Suprapubic skin (tissue), 4 donors: Measurements from ENCODE around the gene TDP2. TPM values are rescaled to one million over a fixed set of nuclear protein-coding genes. Genes with fewer than 3 reads are reported as not detected.
A peak's percentile ranks its signal among the peaks of the same experiment; 100 is the strongest.
"Not testable (repeated sequence)": the region's sequence is repeated elsewhere in the genome, so short reads cannot be mapped to it uniquely, and the experiment has no call there.

Experiments used
- DNase-seq, 2 donors: peaks; one replicate each; pipeline ENCODE4 v3.0.0-alpha.2; 2019; ENCODE audit warnings: low spot score in 2 of 2
- H3K27ac ChIP-seq: fragments of 200-600 bp; sonication (generic); one replicate; pipeline ENCODE4 v1.5.1; 2019
- H3K27me3 ChIP-seq: fragments of 200-600 bp; sonication (generic); one replicate; pipeline ENCODE4 v1.5.1; 2019
- H3K36me3 ChIP-seq: fragments of 200-600 bp; sonication (generic); one replicate; pipeline ENCODE4 v1.5.1; 2019
- H3K4me1 ChIP-seq: fragments of 200-600 bp; sonication (generic); one replicate; pipeline ENCODE4 v1.5.1; 2019
- H3K4me3 ChIP-seq: fragments of 200-600 bp; sonication (generic); one replicate; pipeline ENCODE4 v1.5.1; 2019; ENCODE audit warnings: mild to moderate bottlenecking
- H3K9me3 ChIP-seq: fragments of 200-600 bp; sonication (generic); one replicate; pipeline ENCODE4 v1.5.1; 2019
- EP300 ChIP-seq: sonication (generic); formaldehyde crosslinking; IDR thresholded peaks from one replicate; pipeline ENCODE4 v1.6.1; 2017; ENCODE audit warnings: antibody characterized with exemption
- POLR2A ChIP-seq, 2 donors: fragments of 450-650 bp; IDR thresholded peaks; one replicate each; pipeline ENCODE4 v1.6.1; 2017; ENCODE audit warnings: antibody characterized with exemption in 2 of 2, mild to moderate bottlenecking in 2 of 2, moderate library complexity in 2 of 2
- POLR2AphosphoS5 ChIP-seq, 3 donors: sonication (generic); formaldehyde crosslinking; IDR thresholded peaks; one replicate each; pipeline ENCODE4 v1.6.1; 2017; ENCODE audit warnings: antibody characterized with exemption in 3 of 3
- WGBS: methylation state at CpG from one replicate; pipeline ENCODE4 v1.1.5; 2018; 5-methylcytosine and 5-hydroxymethylcytosine counted together
- total RNA-seq, 4 donors: library from RNA; depleted of rRNA; stranded (reverse); fragments of >200 nt; gene quantifications; one replicate each; pipeline ENCODE4 v1.1.0, GENCODE V29; 2016
- TF ChIP-seq, protein P1 (sequence below), 2 donors: fragments of 200-600 bp in 1 of 2; fragments of 450-650 bp in 1 of 2; sonication (generic) in 1 of 2; IDR thresholded peaks; one replicate each; pipeline ENCODE4 v1.5.1; 2016 to 2019; ENCODE audit warnings: antibody characterized with exemption in 2 of 2, mild to moderate bottlenecking in 1 of 2, moderate library complexity in 1 of 2

TDP2 gene
- total RNA-seq, 4 donors from 2014 or later, result 15.3 to 26.2 (median 23.8) TPM

DNA sequence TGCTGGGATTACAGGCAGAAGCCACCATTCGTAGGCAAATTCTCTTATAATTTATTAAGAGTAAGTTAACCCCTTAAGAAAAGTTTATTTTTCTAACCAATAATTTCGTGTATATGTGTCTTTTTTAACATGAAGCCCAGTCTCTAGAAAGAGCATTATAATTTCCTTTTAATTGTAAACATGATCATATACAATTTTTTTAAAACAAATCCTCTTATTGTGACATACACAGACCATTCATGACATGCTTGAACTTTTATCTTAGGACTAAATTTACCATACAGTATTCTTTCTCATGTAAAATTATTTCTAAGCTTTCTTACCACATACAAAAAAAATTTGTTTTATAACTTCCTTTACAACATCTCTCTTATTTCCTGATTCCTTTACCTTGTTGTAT, 6.9 kb upstream of the TDP2 start:
- Histone ChIP-seq H3K4me3 (no peak overlapping the region), H3K27me3 (no peaks in the 10 kb centered on the region), H3K9me3 (no peaks in the 10 kb centered on the region), H3K27ac (no peak overlapping the region), H3K4me1 (peaks cover under 1% of the 10 kb centered on the region), H3K36me3 (no peaks in the 10 kb centered on the region)
- TF ChIP-seq POLR2A (IDR thresholded peaks at IDR 0.05) (no peak), POLR2AphosphoS5 (IDR thresholded peaks at IDR 0.05) (no peak), EP300 (no peak)
- DNase-seq, result no peak
- WGBS, result 74% methylated on average over 2 of the region's 2 CpGs

DNA sequence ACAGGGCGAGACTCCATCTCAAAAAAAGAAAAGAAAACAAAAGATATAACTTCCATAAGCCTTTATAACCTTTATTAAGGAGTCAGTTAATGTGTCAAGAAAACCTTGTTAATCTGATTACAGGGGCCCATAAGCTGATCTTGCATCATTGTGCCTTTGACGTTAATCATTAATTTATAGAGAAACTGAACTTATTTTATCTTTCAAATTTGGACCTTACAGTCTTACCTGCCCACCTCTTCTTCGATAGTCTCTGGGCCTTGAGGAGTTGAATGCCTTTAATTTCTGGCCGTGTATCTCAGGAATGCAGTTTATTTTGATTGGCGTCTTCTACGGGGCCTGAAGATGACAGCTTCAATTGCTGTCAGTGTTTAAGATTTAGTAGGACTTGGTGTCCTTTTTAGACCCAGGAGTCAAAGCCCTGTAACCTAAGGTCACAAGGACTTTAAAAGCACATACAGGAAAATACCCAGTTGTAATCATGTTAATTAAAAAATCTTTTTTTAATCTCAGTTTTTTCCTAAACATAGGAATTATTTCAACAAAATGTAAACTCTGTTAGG, 6.0 kb upstream of the TDP2 start:
- Histone ChIP-seq H3K27me3 (no peaks in the 10 kb centered on the region), H3K9me3 (no peaks in the 10 kb centered on the region)
- TF ChIP-seq POLR2A (IDR thresholded peaks at IDR 0.05), result no peak
- TF ChIP-seq EP300, result no peak
- TF ChIP-seq, protein P1, sequence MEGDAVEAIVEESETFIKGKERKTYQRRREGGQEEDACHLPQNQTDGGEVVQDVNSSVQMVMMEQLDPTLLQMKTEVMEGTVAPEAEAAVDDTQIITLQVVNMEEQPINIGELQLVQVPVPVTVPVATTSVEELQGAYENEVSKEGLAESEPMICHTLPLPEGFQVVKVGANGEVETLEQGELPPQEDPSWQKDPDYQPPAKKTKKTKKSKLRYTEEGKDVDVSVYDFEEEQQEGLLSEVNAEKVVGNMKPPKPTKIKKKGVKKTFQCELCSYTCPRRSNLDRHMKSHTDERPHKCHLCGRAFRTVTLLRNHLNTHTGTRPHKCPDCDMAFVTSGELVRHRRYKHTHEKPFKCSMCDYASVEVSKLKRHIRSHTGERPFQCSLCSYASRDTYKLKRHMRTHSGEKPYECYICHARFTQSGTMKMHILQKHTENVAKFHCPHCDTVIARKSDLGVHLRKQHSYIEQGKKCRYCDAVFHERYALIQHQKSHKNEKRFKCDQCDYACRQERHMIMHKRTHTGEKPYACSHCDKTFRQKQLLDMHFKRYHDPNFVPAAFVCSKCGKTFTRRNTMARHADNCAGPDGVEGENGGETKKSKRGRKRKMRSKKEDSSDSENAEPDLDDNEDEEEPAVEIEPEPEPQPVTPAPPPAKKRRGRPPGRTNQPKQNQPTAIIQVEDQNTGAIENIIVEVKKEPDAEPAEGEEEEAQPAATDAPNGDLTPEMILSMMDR (IDR thresholded peaks at IDR 0.05), result no peak
- no peak for TF ChIP-seq POLR2AphosphoS5 (IDR thresholded peaks at IDR 0.05)

DNA sequence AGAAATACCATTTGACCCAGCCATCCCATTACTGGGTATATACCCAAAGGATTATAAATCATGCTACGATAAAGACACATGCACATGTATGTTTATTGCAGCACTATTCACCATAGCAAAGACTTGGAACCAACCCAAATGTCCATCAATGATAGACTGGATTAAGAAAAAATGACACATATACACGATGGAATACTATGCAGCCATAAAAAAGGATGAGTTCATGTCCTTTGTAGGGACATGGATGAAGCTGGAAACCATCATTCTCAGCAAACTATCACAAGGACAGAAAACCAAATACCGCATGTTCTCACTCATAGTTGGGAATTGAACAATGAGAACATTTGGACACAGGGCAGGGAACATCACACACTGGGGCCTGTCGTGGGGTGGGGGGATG, 4.4 kb upstream of the TDP2 start:
- DNase-seq, H3K27ac ChIP-seq, H3K36me3 ChIP-seq, H3K4me3 ChIP-seq, H3K27me3 ChIP-seq, H3K9me3 ChIP-seq: not testable (repeated sequence)
- peaks cover 12% of the 10 kb centered on the region for H3K4me1 ChIP-seq
- 100% methylated on average over 4 of the region's 4 CpGs for WGBS

More for the DNA sequence above, 6.0 kb upstream of the TDP2 start:
- no peak overlapping the region for H3K4me3 ChIP-seq
- WGBS, result 91% methylated on average over 6 of the region's 6 CpGs
- no peak for DNase-seq
- peaks cover 10% of the 10 kb centered on the region for H3K4me1 ChIP-seq
- H3K27ac ChIP-seq, result no peak overlapping the region
- no peaks in the 10 kb centered on the region for H3K36me3 ChIP-seq

DNA sequence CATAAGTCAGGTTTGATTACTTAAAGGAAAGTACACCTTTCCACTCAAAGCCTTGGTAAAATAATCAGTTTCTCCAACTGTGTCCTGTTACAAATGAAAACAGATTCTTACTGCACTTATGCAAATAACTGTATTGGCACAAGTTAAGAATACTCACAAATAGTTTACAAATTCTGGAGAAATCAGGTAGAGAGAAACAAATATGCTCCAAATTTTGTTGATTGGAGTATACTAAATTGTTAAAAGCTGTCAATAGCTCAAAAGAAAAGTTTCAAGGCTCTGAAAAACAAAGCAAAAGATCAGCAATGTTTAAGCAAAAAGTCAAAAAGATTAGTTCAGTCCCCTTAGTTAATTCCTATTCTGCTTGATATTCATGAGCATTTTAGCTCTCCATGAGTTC, 3.8 kb upstream of the TDP2 start:
- H3K9me3 ChIP-seq, DNase-seq, H3K27ac ChIP-seq, H3K27me3 ChIP-seq, H3K36me3 ChIP-seq, H3K4me3 ChIP-seq: not testable (repeated sequence)
- peaks cover 17% of the 10 kb centered on the region for H3K4me1 ChIP-seq

DNA sequence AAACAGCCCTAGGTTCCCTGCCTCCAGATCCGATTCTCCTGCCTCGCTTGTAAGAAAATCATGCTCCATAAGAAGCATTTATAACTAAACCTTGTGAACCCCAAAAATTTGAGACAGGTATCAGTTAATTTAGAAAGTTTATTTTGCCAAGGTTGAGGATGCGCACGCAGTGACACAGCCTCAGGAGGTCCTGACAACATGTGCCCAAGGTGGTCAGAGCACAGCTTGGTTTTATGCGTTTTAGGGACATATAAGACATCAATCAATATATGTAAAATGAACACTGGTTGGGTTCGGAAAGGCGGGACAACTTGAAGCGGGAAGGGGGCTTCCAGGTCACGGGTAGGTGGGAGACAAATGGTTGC, 2.3 kb upstream of the TDP2 start:
- no peak for TF ChIP-seq EP300
- DNase-seq, result no peak
- WGBS, result 96% methylated on average over 9 of the region's 9 CpGs
- Histone ChIP-seq H3K27me3 (no peaks in the 10 kb centered on the region), H3K4me1 (peaks cover 30% of the 10 kb centered on the region), H3K9me3 (no peaks in the 10 kb centered on the region), H3K4me3 (no peak overlapping the region), H3K36me3 (peaks cover 6% of the 10 kb centered on the region), H3K27ac (no peak overlapping the region)

DNA sequence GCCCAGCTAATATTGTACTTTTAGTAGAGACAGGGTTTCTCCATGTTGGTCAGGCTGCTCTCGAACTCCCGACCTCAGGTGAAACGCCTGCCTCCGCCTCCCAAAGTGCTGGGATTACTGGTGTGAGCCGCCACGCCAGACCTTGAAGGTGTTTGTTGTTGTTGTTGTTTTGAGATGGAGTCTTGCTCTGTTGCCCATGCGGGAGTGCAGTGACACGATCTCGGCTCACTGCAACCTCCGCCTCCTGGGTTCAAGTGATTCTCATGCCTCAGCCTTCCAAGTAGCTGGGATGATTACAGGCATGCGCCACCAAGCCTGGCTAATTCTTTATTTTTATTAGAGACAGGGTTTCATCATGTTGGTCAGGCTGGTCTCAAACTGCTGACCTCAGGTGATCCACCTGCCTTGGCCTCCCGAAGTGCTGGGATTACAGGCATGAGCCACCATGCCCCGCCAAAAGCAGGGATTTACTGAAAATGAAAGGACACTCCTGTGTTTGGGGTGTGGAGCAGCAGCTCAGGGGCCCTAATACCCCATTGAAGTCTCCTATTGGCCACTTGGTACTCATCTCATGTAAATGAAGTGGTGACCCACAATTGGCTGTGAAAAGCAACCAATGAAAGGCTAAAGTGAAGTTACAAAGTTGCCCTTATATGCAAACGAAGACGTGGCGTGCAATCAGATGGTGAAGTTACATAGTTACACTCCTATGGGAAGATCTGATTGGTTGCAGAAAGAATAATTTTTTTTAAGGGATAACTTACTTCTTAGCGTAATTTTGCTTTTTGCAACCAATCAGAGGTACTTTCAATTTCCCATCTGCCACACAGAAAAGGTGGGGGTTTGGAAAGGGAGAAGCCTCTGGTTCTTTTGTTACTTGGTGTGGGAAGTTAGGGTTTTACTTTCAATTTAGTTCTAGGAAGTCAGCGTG, 1.6 kb upstream of the TDP2 start:
- H3K27me3 ChIP-seq, H3K27ac ChIP-seq, DNase-seq, H3K9me3 ChIP-seq: not testable (repeated sequence)
- H3K4me3 ChIP-seq, result peak overlapping the region; percentile 89
- H3K36me3 ChIP-seq, result peaks cover 11% of the 10 kb centered on the region
- H3K4me1 ChIP-seq, result peaks cover 30% of the 10 kb centered on the region
- WGBS, result 97% methylated on average over 18 of the region's 18 CpGs

DNA sequence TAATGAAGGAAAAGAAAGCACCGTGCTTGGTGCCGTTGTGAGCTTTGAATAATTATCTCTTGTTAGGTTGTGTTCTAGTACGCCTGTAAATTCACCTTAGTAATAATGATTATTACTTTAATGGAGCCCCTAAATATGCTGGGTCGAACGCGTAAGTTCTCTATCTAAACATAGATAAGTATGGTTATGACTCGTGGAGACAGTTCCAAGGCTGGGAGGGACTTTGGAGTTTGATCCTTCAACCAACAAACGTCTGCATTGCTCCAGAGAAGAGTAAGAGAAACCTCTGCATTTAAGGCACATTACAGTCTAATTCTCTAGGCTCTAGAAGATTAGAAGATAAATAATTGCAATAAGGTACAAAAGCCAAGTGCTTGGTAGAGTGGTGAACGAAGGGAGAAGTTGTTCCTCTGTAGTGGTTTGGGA, 692 bp upstream of the TDP2 start:
- peaks cover 30% of the 10 kb centered on the region for H3K4me1 ChIP-seq
- 0% methylated on average over 9 of the region's 9 CpGs for WGBS
- H3K4me3 ChIP-seq, result peak overlapping the region; percentile 89
- DNase-seq, result no peak
- peak overlapping the region; percentile 90 for H3K27ac ChIP-seq
- no peaks in the 10 kb centered on the region for H3K9me3 ChIP-seq
- H3K36me3 ChIP-seq, result peaks cover 16% of the 10 kb centered on the region
- TF ChIP-seq, protein P1 (IDR thresholded peaks at IDR 0.05), result no peak
- TF ChIP-seq EP300 (no peak), POLR2A (IDR thresholded peaks at IDR 0.05) (no peak), POLR2AphosphoS5 (IDR thresholded peaks at IDR 0.05) (no peak)
- no peaks in the 10 kb centered on the region for H3K27me3 ChIP-seq
